GM19452 (cell line): Measurements from ENCODE around the gene ELAVL2.

Source experiments
- ATAC-seq: cut with Tn5 transposase; IDR thresholded peaks from one replicate; pipeline ENCODE4 v1.9.1; 2021; ENCODE audit not compliant: unreplicated experiment

ELAVL2 gene

GRCh38 chr9:23821375-23822181 is 4.5 kb downstream of the ELAVL2 start:
- ATAC-seq: no peak

- no peak for ATAC-seq
These were observed 5.3 kb downstream of the ELAVL2 start for GRCh38 chr9:23820451-23821374.

DNA sequence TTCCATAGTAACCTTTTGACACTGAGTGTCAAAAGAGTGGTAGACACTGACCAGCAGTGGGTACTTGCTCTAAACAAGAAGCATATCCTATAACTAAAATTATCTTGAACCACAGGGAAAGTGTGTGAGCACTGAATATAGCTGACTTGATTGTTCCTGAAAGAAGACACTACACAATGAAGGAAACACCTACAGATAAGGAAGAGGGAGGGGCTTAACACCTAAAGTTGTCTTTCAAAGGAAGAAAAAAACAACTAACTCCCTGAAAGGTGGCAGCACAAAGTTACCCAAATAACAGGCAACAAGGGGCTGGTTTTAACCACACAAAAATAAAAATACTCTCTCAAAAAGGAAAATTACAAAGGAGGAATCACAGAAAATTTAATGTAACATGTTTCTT is 6.6 kb downstream of the ELAVL2 start:
- ATAC-seq: no peak

GRCh38 chr9:23814243-23814642 is 11.8 kb downstream of the ELAVL2 start:
- no peak for ATAC-seq

DNA sequence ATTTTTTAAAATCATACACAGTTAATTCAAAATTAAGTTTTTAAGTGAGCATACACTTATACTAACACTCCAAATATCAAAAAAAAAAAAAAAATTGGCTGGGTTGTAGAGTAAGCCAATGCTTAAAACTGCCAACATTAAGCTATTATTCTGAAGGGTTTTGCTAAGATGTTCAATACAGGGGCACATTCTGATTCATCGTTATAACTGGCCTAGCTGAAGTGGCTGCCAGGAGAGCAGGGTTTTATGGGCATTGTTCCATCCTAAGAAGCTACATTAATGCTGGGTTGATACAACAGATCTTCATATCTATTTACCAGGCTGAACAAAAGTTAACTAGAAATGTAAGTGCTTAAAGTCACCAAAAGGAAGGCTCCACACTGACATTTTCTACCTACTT is 13.4 kb downstream of the ELAVL2 start:
- ATAC-seq: no peak

GRCh38 chr9:23811633-23812032 is 14.4 kb downstream of the ELAVL2 start:
- ATAC-seq: no peak

GRCh38 chr9:23803216-23803615 is 22.8 kb downstream of the ELAVL2 start:
- ATAC-seq: no peak

GRCh38 chr9:23801523-23801922 is 24.5 kb downstream of the ELAVL2 start:
- no peak for ATAC-seq

GRCh38 chr9:23799521-23799920 is 26.5 kb downstream of the ELAVL2 start:
- ATAC-seq: no peak

GRCh38 chr9:23798325-23798724 is 27.7 kb downstream of the ELAVL2 start:
- no peak for ATAC-seq

DNA sequence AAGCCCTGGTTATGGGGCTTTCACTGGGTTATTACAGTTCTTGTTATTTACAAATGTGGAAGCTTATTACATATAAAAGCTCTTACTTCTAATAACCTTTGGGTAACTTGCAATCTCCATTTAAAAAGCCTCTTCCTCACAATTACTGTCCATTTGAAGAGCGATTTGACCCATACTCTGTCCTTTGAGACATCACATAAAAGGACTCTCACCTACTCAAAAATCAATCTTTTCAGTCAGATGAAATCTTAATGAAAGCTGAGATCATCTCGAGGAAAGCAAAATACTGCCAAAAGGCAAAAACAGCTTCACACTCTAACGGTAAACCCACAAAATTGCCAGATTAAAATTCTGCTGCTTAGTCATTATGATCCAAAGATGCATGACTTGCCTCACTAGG is 29.8 kb downstream of the ELAVL2 start:
- no peak for ATAC-seq

GRCh38 chr9:23790351-23791260 is 35.4 kb downstream of the ELAVL2 start:
- no peak for ATAC-seq

GRCh38 chr9:23789529-23790254 is 36.3 kb downstream of the ELAVL2 start:
- ATAC-seq: no peak

GRCh38 chr9:23784962-23785361 is 41.1 kb downstream of the ELAVL2 start:
- no peak for ATAC-seq

- ATAC-seq: no peak
These were observed 42.5 kb downstream of the ELAVL2 start for GRCh38 chr9:23783509-23783908.

GRCh38 chr9:23779220-23779619 is 46.8 kb downstream of the ELAVL2 start:
- ATAC-seq: no peak

DNA sequence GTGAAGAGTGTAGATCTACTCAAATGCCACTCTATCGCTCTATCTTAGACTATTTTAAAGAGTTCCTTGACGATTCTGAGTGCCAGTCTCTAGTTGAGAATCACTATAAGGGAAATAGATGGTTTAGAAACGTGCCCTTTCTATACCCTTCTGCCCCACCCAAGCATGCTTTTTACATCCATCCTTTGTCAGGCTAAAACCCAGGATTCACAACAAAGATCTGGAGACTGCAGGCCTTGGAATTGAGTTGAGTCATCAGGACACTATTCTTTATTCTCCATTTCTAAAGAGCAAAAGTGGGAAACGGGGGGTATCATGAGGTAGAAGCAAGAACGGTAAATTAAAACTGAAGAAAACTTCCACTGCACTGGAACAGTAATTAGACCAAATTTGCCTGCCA is 48.7 kb downstream of the ELAVL2 start:
- no peak for ATAC-seq

GRCh38 chr9:23775549-23775948 is 50.5 kb downstream of the ELAVL2 start:
- no peak for ATAC-seq

DNA sequence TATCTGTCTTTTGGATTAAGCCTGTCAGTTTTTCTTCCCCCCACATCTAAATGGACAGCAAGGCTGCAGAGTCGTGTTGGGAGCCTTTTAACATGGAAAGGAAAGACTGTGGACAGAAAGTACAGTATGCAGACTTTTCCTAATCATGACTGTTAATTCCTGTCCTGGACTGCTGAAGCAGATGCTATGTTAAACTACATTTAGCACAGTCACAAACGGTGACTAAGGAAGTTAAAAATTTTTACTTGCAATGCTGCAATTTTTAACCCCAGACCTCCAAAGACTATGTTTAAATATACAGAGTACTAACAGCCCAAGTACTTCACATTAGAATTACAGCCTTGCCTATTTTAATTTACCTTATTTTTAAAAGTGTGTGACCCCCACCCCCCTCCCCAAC is 51.8 kb downstream of the ELAVL2 start:
- ATAC-seq: no peak

- ATAC-seq: no peak
These were observed 53.7 kb downstream of the ELAVL2 start for GRCh38 chr9:23772385-23772783.
